ENCODE measurements around the gene CARD11. TPM values are rescaled to one million over a fixed set of nuclear protein-coding genes. Genes with fewer than 3 reads are reported as not detected.
A peak's percentile ranks its signal among the peaks of the same experiment; 100 is the strongest.
"Not testable (repeated sequence)": the region's sequence is repeated elsewhere in the genome, so short reads cannot be mapped to it uniquely, and the experiment has no call there.

CARD11 gene
- total RNA-seq, 1 donor from 2014 or later, result 5.8 TPM

DNA sequence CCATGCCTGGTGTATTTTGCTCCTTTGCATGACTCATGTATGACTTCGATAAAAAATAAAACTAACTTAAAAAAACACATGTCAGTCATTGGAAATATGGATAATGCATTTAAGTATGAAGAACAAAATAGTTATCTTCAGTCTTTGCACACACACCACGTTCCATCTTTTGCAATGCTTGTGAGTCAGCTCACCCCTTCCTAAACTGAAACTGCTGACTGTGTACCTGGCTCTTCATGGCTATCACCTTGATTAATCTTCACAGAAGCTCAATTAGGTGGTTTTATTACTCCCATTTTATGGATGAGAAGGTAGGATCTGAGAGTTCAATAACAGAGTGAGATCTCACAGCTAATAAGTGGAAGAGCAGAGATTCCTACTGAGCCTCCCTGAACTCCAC lies 79.5 kb downstream of the CARD11 start:
- peaks cover 6% of the 10 kb centered on the region for H3K9me3 ChIP-seq
- no peak overlapping the region for H3K27ac ChIP-seq
- ATAC-seq (no peak), DNase-seq (no peak)
- H3K4me1 ChIP-seq, result no peaks in the 10 kb centered on the region
- TF ChIP-seq CTCF (IDR thresholded peaks at IDR 0.05), result no peak
- no peaks in the 10 kb centered on the region for H3K27me3 ChIP-seq
- H3K4me3 ChIP-seq, result no peak overlapping the region
- H3K36me3 ChIP-seq, result no peaks in the 10 kb centered on the region
- intact Hi-C loops (cut with DNase I), result no loop called here

- no peak overlapping the region for H3K4me3 ChIP-seq
- no peaks in the 10 kb centered on the region for H3K36me3 ChIP-seq
- no peak for ATAC-seq
- H3K27ac ChIP-seq, result no peak overlapping the region
- H3K4me1 ChIP-seq, result no peaks in the 10 kb centered on the region
- peaks cover 6% of the 10 kb centered on the region for H3K9me3 ChIP-seq
- no peak for TF ChIP-seq CTCF (IDR thresholded peaks at IDR 0.05)
- intact Hi-C loops (cut with DNase I), result no loop called here
- H3K27me3 ChIP-seq, result no peaks in the 10 kb centered on the region
- DNase-seq, result no peak
Measured at GRCh38 chr7:2962865-2963264, 80.8 kb downstream of the CARD11 start.

- Histone ChIP-seq H3K4me1 (no peaks in the 10 kb centered on the region), H3K27me3 (no peaks in the 10 kb centered on the region), H3K9me3 (peaks cover under 1% of the 10 kb centered on the region), H3K27ac (no peak overlapping the region), H3K36me3 (no peaks in the 10 kb centered on the region), H3K4me3 (no peak overlapping the region)
- no peak for TF ChIP-seq CTCF (IDR thresholded peaks at IDR 0.05)
- ATAC-seq, result no peak
- DNase-seq, result peak; percentile 28
- intact Hi-C loops (cut with DNase I), result no loop called here
Measured at GRCh38 chr7:2959828-2960599, 83.7 kb downstream of the CARD11 start.

- DNase-seq (peak; percentile 60), ATAC-seq (no peak)
- Histone ChIP-seq H3K27ac (no peak overlapping the region), H3K36me3 (no peaks in the 10 kb centered on the region), H3K9me3 (no peaks in the 10 kb centered on the region), H3K4me1 (no peaks in the 10 kb centered on the region), H3K4me3 (no peak overlapping the region), H3K27me3 (no peaks in the 10 kb centered on the region)
- intact Hi-C loops (cut with DNase I), result no loop called here
- no peak for TF ChIP-seq CTCF (IDR thresholded peaks at IDR 0.05)
Measured at GRCh38 chr7:2959103-2959680, 84.5 kb downstream of the CARD11 start.

DNA sequence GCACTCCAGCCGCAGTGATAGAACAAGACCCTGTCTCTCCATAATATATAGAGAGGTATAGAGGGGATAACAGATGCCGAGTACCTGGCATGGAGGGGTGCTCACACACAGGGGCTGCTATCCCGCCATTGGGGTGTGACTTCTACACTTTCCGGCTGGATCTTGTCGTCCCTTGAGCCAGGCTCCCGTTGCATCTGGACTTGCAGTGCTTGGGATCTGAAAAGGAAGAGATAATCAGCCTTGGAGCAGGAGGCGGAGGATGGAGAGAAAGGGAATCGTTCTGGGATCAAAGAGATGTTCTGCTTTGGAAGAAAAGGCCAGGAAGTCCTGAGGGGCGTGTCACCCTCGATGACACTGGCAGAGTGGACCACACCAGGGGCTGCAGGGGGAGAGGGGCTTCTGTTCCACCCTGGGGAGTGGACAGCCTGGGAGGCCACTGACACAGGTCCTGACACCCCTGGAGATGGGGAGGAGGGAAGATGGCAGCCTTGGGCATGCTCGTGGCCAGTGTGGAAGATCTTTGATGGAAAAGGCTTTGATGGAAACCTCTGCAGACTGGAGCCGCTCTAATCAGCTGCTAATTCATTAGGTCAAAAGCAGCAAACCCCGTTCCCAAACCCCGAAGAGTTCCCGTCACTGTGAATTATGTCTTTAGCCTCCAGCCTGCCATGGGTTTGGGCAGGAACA lies 85.1 kb downstream of the CARD11 start:
- H3K27me3 ChIP-seq, result no peaks in the 10 kb centered on the region
- H3K9me3 ChIP-seq, result no peaks in the 10 kb centered on the region
- TF ChIP-seq CTCF (IDR thresholded peaks at IDR 0.05), result no peak
- intact Hi-C loops (cut with DNase I), result no loop called here
- no peak overlapping the region for H3K4me3 ChIP-seq
- no peak overlapping the region for H3K27ac ChIP-seq
- DNase-seq, result peak; percentile 30
- H3K36me3 ChIP-seq, result no peaks in the 10 kb centered on the region
- H3K4me1 ChIP-seq, result no peaks in the 10 kb centered on the region
- ATAC-seq, result no peak

- H3K9me3 ChIP-seq; intact Hi-C loops (cut with DNase I); H3K27me3 ChIP-seq; H3K4me3 ChIP-seq; DNase-seq; H3K27ac ChIP-seq; H3K36me3 ChIP-seq; ATAC-seq; H3K4me1 ChIP-seq: not testable (repeated sequence)
Measured at GRCh38 chr7:2957369-2957727, 86.3 kb downstream of the CARD11 start.

Measured in upper lobe of right lung (tissue), 1 donor.